Measurements from ENCODE around the gene PGPEP1.

DNA sequence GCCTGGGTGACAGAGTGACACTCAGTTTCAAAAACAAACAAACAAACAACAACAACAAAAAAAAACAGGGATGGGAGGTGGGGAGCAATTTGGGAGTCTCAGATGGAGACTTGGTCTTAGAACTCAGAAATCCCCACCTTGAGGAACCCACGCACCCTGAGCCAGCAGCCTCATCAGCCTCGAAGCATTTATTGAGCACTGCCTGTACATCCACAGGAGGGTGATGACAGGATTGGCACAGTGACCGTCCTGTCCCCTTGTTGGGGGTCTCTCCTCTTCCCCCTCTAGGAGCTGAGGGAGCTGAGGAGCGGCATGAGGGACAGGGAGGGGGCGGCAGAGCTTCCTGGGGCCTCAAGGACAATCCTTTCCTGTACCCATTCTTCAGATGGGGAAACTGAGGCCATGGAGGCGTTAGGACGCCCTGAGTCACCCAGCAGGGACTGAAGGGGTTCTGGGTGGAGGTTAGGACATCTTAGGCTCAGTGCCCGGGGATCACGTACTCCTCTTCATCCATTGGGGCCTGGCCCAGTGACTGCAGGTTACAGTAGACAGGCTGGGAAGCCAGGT, 51.2 kb downstream of the PGPEP1 start:
- TF ChIP-seq CREM (IDR thresholded peaks at IDR 0.05; ENCODE audit: low read depth), result no peak
- TF ChIP-seq MYC (IDR thresholded peaks at IDR 0.05; ENCODE audit: insufficient read depth, insufficient read length, insufficient replicate concordance, low read length, severe bottlenecking), result no peak
- TF ChIP-seq, protein P1, sequence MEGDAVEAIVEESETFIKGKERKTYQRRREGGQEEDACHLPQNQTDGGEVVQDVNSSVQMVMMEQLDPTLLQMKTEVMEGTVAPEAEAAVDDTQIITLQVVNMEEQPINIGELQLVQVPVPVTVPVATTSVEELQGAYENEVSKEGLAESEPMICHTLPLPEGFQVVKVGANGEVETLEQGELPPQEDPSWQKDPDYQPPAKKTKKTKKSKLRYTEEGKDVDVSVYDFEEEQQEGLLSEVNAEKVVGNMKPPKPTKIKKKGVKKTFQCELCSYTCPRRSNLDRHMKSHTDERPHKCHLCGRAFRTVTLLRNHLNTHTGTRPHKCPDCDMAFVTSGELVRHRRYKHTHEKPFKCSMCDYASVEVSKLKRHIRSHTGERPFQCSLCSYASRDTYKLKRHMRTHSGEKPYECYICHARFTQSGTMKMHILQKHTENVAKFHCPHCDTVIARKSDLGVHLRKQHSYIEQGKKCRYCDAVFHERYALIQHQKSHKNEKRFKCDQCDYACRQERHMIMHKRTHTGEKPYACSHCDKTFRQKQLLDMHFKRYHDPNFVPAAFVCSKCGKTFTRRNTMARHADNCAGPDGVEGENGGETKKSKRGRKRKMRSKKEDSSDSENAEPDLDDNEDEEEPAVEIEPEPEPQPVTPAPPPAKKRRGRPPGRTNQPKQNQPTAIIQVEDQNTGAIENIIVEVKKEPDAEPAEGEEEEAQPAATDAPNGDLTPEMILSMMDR (IDR thresholded peaks at IDR 0.05 in 2 of 3, conservative IDR thresholded peaks at IDR 0.05 in 1 of 3; ENCODE audit: control insufficient read depth in 2 of 3, extremely low read depth in 1 of 3, insufficient read depth in 1 of 3, low read depth in 3 of 3, low read length in 3 of 3), result no peak
- TF ChIP-seq, protein P2, sequence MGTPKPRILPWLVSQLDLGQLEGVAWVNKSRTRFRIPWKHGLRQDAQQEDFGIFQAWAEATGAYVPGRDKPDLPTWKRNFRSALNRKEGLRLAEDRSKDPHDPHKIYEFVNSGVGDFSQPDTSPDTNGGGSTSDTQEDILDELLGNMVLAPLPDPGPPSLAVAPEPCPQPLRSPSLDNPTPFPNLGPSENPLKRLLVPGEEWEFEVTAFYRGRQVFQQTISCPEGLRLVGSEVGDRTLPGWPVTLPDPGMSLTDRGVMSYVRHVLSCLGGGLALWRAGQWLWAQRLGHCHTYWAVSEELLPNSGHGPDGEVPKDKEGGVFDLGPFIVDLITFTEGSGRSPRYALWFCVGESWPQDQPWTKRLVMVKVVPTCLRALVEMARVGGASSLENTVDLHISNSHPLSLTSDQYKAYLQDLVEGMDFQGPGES (IDR thresholded peaks at IDR 0.05), result no peak
- TF ChIP-seq RCOR1 (conservative IDR thresholded peaks at IDR 0.05; ENCODE audit: low read depth, low read length), result no peak
- no peak for TF ChIP-seq TCF12 (IDR thresholded peaks at IDR 0.05; ENCODE audit: low read depth, low read length)
- no peak for TF ChIP-seq SREBF2 (IDR thresholded peaks at IDR 0.05; ENCODE audit: low read length)
- no peak for TF ChIP-seq POLR2AphosphoS5 (IDR thresholded peaks at IDR 0.05; ENCODE audit: low read length)
